Globus pallidus (tissue), 1 donor: Measurements from ENCODE around the gene PRKG1.
"Not testable (repeated sequence)": the region's sequence is repeated elsewhere in the genome, so short reads cannot be mapped to it uniquely, and the experiment has no call there.

Experiments
- DNase-seq: peaks from one replicate; pipeline ENCODE4 v3.0.0-alpha.2; 2015; ENCODE audit warnings: low spot score

PRKG1 gene

DNA sequence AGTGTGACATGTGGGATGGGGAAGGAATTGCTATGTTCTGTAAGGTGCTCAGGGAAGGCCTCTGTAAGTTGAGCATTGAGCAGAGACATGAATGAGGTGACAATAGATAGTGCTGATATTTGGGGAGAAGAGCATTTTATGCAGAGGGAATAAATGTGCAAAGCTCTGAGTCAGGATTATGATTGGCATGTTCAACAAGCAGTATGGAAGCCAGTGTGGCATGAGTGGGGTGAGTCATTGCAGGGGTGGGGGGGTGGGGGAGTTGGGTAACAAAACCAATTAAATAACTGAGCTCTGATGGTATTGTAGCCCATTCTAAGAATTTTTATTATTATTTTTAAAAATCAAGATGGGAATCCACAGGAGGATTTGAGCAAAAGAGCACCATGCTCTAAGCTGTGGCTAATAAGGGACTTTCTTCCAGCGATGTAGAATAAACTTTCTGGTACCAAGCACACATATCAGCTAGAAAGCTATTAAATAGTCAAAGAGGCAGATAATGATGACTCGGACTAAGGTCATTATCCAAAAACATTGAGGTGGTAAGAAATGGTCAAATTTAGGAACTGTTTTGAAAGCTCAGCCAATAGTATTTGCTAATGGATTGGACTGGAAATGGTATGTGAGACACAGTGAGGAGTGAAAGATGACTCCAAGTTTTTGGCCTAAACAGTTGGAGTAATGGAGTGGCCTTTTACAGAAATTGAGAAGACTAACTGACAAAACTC is 96.4 kb downstream of the PRKG1 start:
- DNase-seq, result no peak

DNA sequence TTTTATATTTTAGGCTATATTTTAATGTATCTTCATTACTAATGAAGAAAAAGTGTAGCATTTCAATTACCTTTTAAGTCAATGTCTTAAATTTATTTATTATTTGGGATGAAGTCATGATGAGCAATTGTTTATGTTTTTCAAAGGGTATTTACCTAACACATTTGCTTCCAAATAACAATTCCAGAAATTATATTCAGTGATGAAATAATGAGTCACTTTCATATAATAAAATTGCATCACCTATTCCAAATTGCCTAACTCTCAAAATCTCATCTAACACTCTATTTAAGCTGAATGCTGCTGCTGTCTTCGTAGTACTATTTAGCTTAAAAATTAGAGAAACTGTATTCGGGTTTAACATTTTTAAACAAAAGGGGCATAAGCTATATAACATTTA is 97.7 kb downstream of the PRKG1 start:
- no peak for DNase-seq

DNA sequence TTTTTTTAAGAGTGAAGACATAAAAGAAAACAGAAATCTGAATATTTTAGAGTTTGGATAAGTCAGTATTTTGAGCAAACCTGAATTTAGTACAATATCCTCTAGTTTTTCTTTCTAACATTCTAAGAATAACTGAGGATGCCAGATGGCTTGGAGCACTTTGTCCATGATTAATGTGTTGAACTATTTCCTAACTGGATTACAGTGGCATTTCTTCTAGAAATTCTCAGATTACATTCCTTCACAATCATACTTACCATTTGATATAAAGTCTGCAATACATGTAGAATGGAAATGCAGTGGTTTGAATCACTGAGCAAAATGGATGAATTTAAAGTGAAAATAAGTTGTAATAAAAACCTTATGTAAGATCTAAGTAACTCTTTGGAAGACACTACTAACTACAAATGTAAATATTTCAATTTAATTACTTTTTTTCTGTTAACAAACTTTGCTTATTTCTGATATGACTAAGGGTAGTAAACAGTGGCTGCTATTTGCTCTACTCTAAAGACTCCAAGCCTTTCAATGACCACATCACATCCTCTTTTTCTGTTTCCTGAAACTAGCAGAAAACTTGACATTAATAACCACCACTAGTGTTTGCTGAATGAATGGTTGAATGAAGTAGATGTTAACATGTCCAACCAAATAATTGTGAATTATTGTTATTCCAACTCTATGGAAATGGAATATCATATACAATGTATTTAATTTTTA is 102.8 kb downstream of the PRKG1 start:
- DNase-seq, result no peak

DNA sequence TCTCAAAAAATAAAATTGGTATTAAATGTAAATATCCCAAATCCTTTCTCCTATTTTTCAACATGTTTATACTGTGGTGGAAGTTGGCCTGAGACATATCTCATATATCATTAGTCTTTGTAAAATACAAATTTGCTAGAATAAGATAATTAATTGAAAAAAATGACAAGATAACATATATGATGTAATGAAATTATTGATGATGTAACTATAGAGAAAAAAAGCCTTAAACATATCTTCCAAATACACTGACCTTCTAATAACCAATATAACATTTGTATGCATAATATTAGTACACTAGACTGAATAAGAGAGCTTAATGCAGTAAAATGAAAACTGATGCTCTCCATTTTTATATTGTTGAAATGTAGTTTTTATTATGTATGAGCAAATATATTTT is 104.3 kb downstream of the PRKG1 start:
- no peak for DNase-seq

DNA sequence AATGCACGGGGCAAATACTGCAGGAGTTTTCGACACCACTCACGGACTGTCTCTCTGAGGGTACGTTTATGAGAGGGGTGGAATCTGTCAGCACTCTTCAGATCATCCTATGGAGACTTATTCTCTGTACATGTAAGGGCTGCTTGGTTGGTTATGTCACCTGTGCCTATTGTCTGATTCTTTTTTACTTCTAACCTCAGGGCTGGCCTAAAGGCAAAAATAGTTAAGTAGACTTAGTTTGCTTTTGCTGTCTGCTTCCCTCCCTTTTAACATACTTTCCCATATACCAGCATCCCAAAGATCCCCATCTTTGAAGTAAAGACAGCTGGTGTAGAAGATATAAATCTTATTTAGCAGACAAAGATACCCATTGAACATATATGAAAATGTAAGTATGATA is 105.9 kb downstream of the PRKG1 start:
- DNase-seq, result no peak

DNA sequence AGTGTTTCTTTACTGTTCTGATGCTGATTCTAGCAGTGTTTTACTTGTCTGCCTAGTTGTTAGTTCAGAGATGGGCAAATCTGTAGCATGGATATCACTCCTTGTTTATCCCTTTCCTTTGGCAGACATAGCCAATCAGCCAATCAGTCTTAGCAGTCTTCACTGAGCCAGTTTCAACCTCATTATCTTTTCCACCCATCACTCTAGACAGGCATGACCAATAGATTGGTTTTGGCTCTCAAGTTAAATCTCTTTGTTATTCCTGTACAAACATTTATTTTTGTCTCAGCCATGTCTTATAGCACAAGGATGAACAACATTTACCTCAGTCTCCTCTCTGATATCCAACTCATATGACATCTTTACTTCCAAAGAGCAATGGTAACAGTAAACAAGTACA is 109.5 kb downstream of the PRKG1 start:
- no peak for DNase-seq

DNA sequence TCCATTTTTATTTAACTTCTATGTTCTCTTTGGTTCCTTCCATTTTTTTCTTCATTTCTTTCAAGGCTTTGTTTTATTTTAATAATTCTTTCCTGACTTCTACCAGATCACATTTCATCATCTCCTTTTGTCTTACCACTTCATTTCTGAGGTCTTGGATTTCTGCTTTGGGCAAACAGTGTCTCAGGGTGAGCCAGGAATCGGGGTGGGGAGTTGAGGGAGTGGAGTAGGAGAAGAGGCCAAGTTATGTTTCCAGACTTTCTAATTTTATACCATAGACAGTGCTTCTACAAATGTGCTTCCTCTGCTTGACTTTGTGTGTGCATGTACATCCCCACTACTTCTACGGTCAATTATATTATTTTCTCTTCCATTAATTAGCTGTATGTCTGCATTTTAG is 112.1 kb downstream of the PRKG1 start:
- DNase-seq, result no peak

DNA sequence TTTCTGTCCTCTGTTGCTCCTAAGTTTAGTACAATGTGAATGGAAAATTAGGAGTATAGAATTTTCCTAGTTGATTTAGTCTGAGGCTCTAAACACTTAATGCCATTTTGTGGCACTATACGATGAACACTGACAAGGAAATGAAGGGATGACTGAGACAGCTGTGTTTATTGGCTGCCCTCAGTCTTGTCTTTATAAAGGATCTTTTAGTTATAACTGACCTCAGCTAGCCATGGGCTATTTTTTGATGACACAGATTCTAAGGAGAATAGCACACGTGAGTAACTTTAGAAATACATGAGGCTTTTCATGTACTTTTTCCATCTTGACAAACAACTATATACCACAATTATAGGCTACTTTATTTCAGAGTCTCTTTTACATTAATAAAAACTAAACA is 113.7 kb downstream of the PRKG1 start:
- no peak for DNase-seq

DNA sequence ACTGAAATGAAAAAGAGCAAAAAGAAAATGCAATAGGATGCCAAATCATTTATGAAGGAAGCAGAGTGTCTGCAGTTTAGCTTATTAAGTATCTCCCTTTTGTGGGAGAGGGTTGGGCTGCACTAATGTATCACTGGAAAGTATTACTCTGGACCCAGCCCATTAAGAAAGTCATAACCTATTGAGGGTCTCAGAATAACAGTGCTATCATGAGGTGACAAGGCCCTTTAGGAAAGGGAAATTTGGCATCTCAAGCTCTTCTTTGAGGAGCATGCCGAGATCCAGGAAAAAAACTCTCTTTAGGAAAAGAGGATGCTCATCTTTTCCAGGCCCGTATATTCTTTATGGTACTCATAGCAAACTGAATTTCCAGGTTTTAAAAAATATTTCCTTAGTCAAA is 114.6 kb downstream of the PRKG1 start:
- no peak for DNase-seq

DNA sequence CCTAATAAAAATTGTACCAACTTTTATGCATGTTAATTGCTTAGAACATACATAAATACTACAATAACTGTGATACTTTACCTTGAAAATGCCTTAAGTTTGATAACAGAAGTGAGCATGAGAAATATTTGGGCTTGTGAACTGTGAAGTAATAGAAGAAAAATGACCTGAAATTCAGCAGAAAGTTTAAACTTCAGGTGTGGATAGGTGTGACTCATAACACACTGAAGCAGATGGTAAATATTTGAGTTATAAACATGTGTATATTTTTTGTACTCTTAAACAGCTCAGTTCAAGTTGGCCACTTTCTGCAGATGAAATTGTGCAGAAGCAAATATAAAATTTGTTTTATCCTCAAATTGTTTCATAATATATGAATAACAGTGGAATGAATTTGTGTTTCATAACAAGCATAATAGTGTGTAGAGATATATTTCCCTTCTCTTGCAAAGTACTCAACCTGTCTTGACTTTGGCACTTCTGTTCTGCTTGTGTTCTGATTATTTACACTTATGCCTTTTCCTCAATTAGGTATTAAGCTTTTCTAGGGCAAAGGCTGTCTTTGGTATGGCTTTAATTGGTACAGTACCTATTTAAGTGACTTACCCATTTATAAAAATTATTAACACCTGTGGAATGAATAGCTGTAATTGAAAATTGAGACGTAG is 122.4 kb downstream of the PRKG1 start:
- DNase-seq, result no peak

DNA sequence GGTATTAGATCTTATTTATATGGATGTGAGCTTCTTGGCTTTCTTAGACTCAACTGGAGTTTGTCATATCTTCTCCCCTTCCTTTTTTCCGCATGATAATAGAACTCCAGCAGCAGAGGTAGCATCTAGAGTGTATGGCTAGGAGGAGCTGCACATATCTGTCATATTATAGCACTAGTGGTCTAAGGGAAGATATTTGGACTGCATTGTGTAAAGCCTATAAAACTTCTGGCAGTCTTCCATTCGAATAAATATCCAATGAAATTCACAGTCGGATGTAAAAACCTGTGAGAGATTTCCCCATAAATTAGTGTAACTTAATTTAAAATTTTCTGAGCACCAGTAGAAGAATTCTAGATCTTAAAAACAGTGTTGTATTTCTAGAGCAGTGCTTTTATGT is 123.9 kb downstream of the PRKG1 start:
- no peak for DNase-seq

DNA sequence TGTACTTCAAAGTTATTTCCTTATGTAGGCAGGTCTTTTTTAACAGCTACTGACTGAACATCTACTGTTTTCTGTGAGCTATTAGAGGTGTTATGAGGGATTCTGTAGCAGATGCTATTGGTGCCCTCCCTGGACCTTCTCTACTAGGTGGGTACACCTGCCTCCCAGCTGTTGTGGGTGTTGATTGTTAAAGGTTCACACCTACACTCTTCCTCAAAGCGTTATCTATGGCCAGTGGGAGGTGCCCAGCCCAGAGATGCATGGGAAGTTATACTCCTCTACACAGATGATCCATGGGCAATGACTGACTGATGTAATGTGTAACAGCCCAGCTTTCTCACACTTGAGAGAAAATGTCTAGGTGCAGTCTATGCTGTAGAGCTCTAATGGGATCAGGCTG is 127.7 kb downstream of the PRKG1 start:
- DNase-seq, result no peak

DNA sequence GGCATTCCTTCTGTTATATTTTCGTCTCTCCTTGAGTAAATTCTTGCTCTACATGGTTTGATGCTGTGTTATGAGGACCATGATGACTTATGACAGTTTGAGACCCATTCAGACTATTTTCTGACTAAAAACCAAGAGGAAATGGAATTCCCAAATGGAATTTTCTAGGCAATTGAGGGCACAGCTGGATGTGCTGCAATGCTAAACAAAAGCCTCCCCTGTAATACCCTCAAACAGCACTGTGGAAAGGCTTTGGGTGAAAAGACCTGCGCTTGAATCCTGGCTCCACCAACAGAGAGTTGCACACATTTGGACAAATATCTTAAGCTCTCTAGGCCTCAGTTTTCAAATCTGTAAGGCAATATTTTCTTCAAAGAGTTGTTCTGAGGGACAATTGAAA is 129.1 kb downstream of the PRKG1 start:
- DNase-seq, result no peak

DNA sequence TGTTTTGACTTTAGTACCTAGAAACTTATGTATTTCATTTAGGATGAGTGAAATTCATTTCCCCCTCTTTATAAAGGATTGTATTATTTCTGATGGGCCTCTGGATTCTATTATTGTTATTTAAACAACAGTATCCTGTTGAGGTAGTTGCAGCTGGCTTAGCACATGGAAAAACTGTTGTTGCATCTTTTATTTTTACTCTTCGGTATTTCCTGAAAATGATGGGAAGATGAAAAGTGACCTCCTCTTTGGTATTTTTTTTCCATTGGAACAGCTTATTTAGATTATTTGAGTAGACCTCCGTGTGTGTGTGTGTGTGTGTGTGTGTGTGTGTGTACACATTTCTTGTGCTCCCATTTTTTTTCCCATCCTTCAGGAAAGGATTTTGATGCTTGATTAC is 129.8 kb downstream of the PRKG1 start:
- no peak for DNase-seq

DNA sequence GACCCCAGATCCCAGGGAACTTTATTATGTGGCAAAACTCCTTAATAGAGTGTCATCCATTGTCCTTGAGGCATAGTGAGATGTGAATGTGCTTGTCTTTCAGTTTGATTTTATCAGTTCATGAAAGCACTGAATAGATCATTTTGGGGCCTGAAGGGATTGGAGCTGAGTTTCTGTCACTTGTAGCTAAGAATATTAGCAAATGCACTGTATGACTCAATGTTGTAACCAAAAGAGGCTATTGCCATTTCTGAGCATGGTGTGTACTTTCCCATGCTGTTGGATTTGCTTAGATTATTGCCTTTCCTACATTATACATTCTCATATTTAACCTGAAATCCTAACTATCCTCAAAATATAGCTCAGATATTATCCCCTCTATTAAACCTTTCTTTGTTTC is 130.4 kb downstream of the PRKG1 start:
- no peak for DNase-seq

DNA sequence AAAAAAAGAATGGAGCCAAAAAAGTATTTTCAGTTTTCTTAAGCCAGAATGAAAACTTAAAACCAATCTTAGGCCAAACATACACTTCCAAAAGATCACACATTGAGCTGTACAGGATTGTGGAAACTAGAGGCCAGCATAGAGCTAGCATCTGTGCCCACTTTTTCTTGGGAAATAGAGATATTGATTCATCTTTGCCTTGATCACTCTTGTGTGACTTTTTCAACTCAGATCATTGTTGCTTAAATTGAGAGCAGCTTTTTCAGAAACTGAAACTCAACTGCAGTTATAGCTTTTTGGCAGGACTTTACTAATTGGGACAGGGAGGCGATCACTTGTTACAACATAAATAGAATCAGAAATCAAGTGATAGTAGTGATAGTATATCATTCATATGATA is 132.2 kb downstream of the PRKG1 start:
- no peak for DNase-seq

DNA sequence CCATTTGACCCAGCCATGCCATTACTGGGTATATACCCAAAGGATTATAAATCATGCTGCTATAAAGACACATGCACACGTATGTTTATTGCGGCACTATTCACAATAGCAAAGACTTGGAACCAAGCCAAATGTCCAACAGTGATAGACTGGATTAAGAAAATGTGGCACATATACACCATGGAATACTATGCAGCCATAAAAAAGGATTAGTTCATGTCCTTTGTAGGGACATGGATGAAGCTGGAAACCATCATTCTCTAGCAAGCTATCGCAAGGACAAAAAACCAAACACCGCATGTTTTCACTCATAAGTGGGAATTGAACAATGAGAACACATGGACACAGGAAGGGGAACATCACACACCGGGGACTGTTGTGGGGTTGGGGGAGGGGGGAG is 138.7 kb downstream of the PRKG1 start:
- DNase-seq, result not testable (repeated sequence)

DNA sequence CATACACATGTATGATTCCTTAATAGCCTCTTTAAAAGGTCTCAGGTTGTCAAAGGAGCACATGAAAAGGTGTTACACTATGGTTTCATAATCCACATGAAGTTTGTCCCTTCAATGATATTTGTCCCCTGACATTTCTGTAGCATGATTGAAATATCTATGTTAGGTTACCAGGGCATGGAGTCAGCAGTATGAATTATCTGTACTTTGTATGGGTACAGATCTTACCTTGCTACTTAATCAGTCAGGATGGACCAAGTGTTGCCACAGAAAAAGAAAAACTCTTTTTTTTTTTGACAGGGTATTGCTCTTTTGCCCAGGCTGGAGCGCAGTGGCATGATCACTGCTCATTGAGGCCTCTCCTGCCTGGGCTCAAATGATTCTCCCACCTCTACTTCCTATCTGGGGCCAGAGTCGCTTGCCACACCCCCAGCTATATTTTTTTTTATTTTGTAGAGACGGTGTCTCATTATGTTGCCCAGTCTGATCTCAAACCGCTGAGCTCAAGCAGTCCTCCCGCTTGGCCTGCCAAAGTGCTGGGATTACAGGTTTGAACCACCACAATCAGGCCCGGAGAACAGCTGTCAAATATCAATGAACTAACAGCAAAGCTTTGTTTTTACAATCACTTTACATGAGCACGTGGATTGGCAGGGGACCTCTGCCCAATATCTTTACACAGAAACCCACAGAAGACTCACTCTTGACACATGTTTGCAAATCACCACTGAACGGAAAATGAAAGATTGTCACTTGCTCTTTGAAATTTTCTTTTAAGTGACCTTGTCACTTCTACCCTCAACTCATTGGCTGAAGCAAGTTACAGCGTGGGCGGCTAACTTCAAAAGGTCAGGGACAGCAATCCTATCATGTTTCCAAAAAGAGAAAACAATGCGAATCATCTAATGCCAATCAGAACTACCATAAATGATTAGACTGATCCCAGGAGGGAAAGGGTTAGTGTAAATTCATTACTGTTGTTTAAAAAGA is 140.2 kb downstream of the PRKG1 start:
- DNase-seq, result no peak

DNA sequence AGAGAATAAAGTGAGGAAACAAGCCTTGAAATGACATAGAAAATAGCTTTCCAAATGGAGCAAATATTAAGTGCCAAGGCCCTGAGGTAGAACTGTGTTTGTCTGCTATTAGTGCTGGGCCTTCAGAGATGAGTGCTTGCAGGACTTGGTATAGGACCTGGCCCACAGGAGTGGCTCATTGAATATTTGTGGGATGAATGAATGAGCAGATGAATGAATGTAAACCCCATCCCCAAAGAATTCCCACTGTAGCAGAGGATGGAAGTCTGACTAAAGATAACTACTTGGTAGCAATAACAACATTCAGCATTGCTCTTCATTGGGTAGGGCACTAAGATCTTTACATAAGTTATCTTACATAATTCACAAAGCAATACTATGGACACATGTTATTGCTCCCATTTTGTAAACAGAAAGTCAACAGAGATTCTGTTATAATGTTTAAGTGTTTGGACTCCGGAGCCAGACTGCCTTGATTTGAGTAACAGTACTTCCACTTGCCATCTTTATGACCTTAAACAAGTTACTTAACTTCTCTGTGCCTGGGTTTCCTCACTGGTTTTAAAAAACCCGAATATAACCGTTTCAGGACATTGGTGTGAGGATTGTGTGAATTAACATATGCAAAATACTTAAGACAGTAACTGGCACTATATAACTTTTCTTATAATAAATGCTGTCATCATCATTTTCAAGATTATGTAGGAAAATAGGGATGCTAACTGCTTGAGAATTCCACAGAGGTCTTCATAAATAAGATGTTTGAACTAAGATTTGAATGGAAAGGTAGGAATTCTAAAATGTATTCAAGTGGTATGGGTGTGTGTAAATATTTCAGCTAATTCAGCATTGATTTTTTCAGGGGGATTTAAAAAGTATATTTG is 141.9 kb downstream of the PRKG1 start:
- DNase-seq, result no peak

DNA sequence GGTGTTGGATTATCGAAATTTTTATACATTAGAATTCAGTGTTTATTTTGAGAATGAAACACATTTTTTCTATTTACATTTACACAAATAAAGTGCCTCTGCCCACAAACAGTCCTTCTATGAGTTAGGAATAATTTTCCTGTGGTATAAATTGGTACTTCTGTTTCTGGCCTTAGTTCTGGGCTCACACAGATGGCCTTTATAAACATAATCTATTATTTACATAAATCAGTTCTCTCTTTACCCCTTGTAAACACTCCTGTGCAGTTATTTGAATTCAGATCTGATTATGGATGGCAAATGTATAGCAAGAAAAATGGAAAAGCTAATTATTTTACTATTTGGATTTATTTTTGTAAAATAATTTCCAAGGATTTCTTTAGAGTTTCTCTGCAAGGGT is 143.2 kb downstream of the PRKG1 start:
- no peak for DNase-seq

DNA sequence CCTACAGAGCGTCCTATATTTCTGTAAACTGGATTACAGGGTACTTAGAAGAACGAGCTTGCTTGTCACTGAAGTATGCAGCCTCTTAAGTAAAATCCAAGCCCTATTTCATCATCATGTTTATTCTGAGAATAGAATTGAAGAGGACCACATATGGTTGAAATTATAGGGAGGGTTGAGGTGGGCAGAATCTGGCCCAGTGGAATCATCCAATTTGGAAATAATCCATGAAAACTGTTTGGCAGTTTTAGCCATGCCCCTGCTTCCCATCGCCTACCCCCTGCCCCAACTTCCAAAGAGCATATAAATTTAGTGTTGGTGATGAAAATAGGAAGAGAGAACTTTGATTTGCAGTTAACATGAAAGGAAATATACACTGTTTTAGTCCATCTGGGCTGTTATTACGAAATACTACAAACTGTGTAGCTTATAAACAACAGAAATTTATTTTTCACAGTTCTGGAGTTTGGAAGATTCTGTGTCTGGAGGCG is 150.4 kb downstream of the PRKG1 start:
- DNase-seq, result no peak
